ENCODE data around the gene ATP8B1. TPM values are rescaled to one million over a fixed set of nuclear protein-coding genes. Genes with fewer than 3 reads are reported as not detected.

ATP8B1 gene
- total and polyA plus RNA-seq, 11 donors: 3.0 to 12.8 (median 6.2) TPM

GRCh38 chr18:57630002-57630753 is 172.9 kb downstream of the ATP8B1 start:
- 4 to 6% (median 5%) methylated on average over 50 to 52 of the region's 52 CpGs for WGBS, 4 donors
- intact Hi-C loops (cut with DNase I): loop anchor here in 5 of 10 donors (2.0 to 10.0 kb wide), 7 partner anchors 175 to 495 kb away; partner anchors contain the start of genes ATP8B1 (in 1 of the 5) and NEDD4L (in 1 of the 5)
- no peaks in the 10 kb centered on the region for H3K36me3 ChIP-seq
- no peaks in the 10 kb centered on the region for H3K27me3 ChIP-seq
- peak; percentile 97 to 98 (median 98) for DNase-seq
- peak overlapping the region; percentile 50 to 81 (median 70) for H3K4me3 ChIP-seq
- no peaks in the 10 kb centered on the region for H3K9me3 ChIP-seq
- TF ChIP-seq CTCF (IDR thresholded peaks at IDR 0.05): peak; percentile 56 to 95 (median 70)
- peak in 1 of 2 donors; percentile 40 for TF ChIP-seq POLR2A (IDR thresholded peaks at IDR 0.05)
- peak; percentile 98 to 99 (median 98) for ATAC-seq
- H3K4me1 ChIP-seq: peaks cover 0 to 18% (median 9%) of the 10 kb centered on the region in 12 donors
- H3K27ac ChIP-seq: peak overlapping the region in 11 of 12 donors; percentile 42 to 90 (median 83)

- intact Hi-C loops (cut with DNase I): loop anchor here in 6 of 10 donors (10.0 kb wide), 3 partner anchors 255 to 495 kb away; partner anchors contain the start of gene NEDD4L (in 5 of the 6)
- DNase-seq (no peak), ATAC-seq (no peak)
- peak overlapping the region in 11 of 12 donors; percentile 50 to 81 (median 70) for H3K4me3 ChIP-seq
- peak overlapping the region in 7 of 12 donors; percentile 72 to 90 (median 84) for H3K27ac ChIP-seq
- TF ChIP-seq CTCF (IDR thresholded peaks at IDR 0.05) (no peak), POLR2A (IDR thresholded peaks at IDR 0.05) (no peak)
- H3K4me1 ChIP-seq: peaks cover 0 to 18% (median 9%) of the 10 kb centered on the region in 12 donors
- 91 to 97% (median 96%) methylated on average over 9 of the region's 9 CpGs for WGBS, 4 donors
- no peaks in the 10 kb centered on the region for H3K27me3 ChIP-seq
- H3K9me3 ChIP-seq: no peaks in the 10 kb centered on the region
- no peaks in the 10 kb centered on the region for H3K36me3 ChIP-seq
Observed at GRCh38 chr18:57629422-57629821, 173.7 kb downstream of the ATP8B1 start.

GRCh38 chr18:57627488-57627887 is 175.6 kb downstream of the ATP8B1 start:
- TF ChIP-seq CTCF (IDR thresholded peaks at IDR 0.05): no peak
- no peak for TF ChIP-seq POLR2A (IDR thresholded peaks at IDR 0.05)
- no peaks in the 10 kb centered on the region for H3K36me3 ChIP-seq
- intact Hi-C loops (cut with DNase I): loop anchor here in 6 of 10 donors (10.0 kb wide), 3 partner anchors 257 to 497 kb away; partner anchors contain the start of gene NEDD4L (in 5 of the 6)
- H3K27ac ChIP-seq: no peak overlapping the region
- H3K9me3 ChIP-seq: no peaks in the 10 kb centered on the region
- H3K27me3 ChIP-seq: no peaks in the 10 kb centered on the region
- no peak for ATAC-seq
- WGBS, 4 donors: 66 to 81% (median 75%) methylated on average over 5 of the region's 5 CpGs
- peaks cover 0 to 24% (median 9%) of the 10 kb centered on the region in 12 donors for H3K4me1 ChIP-seq
- DNase-seq: no peak
- no peak overlapping the region for H3K4me3 ChIP-seq

- WGBS, 4 donors: 75 to 83% (median 80%) methylated on average over 4 of the region's 4 CpGs
Observed at GRCh38 chr18:57624988-57625387, 178.1 kb downstream of the ATP8B1 start.

More at GRCh38 chr18:57624988-57625387, 178.1 kb downstream of the ATP8B1 start:
- no peak for TF ChIP-seq POLR2A (IDR thresholded peaks at IDR 0.05)
- no peak for TF ChIP-seq CTCF (IDR thresholded peaks at IDR 0.05)
- no peak overlapping the region for H3K4me3 ChIP-seq
- H3K36me3 ChIP-seq: peaks cover 0 to 3% (median 0%) of the 10 kb centered on the region in 9 donors
- intact Hi-C loops (cut with DNase I): loop anchor here in 7 of 10 donors (5.0 to 10.0 kb wide), 6 partner anchors 38 to 500 kb away; partner anchors contain the start of genes NEDD4L (in 5 of the 7), ATP8B1 (in 1 of the 7) and FECH (in 1 of the 7)
- no peaks in the 10 kb centered on the region for H3K27me3 ChIP-seq
- ATAC-seq (no peak), DNase-seq (no peak)
- peaks cover 0 to 25% (median 9%) of the 10 kb centered on the region in 12 donors for H3K4me1 ChIP-seq
- no peaks in the 10 kb centered on the region for H3K9me3 ChIP-seq
- H3K27ac ChIP-seq: no peak overlapping the region
